GM12874 (cell line): ENCODE measurements around the gene IRX3.

Experiments used
- CTCF ChIP-seq: IDR thresholded peaks from 2 replicates; pipeline ENCODE4 v1.5.1; 2011; ENCODE audit warnings: low read depth, mild to moderate bottlenecking, control low read depth, low read length, moderate library complexity; ENCODE audit not compliant: insufficient read depth

The IRX3 gene

GRCh38 chr16:54289945-54290832 lies 3.6 kb upstream of the IRX3 start:
- no peak for TF ChIP-seq CTCF

- no peak for TF ChIP-seq CTCF
Measured at GRCh38 chr16:54289242-54289944, 2.8 kb upstream of the IRX3 start.

- TF ChIP-seq CTCF, result no peak
Measured at GRCh38 chr16:54288835-54289241, 2.3 kb upstream of the IRX3 start.

GRCh38 chr16:54288030-54288834 lies 1.6 kb upstream of the IRX3 start:
- no peak for TF ChIP-seq CTCF

DNA sequence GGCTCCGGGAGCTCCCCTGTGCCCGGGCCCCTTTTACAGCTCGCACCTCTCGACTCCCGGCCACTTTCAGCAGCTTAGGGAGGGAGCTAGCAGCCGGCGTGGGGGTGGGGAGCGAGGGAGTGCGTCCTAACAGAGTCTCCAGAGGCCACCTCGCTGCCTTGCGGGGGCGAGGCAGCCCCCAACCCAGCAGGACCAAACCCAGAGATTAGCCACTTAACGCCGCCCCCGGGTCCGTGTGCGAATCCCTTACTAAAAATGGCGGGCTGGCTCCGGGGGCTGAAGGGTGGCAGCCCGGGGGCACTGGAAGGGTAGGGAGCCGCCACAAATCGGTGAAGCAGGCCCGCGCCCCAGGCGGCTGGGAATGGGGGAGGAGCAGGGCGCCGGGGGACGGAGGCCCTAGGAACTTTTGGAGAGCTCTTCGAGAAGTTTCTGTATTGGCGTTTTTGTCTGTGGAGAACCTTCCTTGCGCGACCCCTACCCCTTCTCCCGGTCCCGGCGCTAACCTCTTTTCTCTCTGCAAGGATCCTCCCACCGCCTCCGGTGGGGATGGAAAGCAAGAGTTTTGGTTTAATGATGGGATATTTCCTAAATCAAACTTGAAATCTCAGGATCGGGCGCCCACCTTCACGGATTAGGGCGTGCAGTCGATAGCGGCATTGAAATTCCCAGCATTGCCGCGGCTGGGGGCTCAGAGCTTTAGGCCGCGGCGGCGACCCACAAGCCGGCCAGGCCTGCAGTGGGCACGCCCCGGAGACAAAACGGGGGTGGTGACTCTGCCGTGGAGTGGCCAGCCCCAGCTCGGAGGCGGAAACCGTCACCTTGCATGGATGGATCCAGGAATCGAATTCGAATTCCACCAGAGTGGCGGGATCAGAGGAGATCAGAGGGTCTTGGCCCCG lies 793 bp upstream of the IRX3 start:
- no peak for TF ChIP-seq CTCF

- TF ChIP-seq CTCF, result no peak
Measured at GRCh38 chr16:54286090-54286365, 559 bp downstream of the IRX3 start.
